GM23338 (cell line): Measurements from ENCODE around the gene AP1S1.

Source experiments
- CREB1 ChIP-seq: fragments of 250-450 bp; sonication (Bioruptor Pico); IDR thresholded peaks from 2 replicates; pipeline ENCODE4 v1.5.0; 2020; ENCODE audit warnings: low read depth, mild to moderate bottlenecking, moderate library complexity
- CTCF ChIP-seq, 2 experiments: fragments of 200-600 bp in 1 of 2; sonication (generic) in 1 of 2; conservative IDR thresholded peaks; 2 replicates each; pipeline versions ENCODE4 v1.5.1 to v1.6.1; 2016 to 2017; ENCODE audit warnings: antibody characterized with exemption in 2 of 2, low read depth in 2 of 2, mild to moderate bottlenecking in 2 of 2, moderate library complexity in 1 of 2
- EZH2phosphoT487 ChIP-seq: fragments of 200-600 bp; sonication (generic); IDR thresholded peaks from one replicate; pipeline ENCODE4 v1.8.1; 2018; ENCODE audit warnings: antibody characterized with exemption; ENCODE audit not compliant: unreplicated experiment
- POLR2AphosphoS5 ChIP-seq: IDR thresholded peaks from 2 replicates; pipeline ENCODE4 v1.6.1; 2016; ENCODE audit warnings: antibody characterized with exemption, low read depth
- REST ChIP-seq: IDR thresholded peaks from one replicate; pipeline ENCODE4 v1.6.1; 2018; ENCODE audit warnings: antibody characterized with exemption; ENCODE audit not compliant: unreplicated experiment
- ZNF114 ChIP-seq: fragments of 250-450 bp; sonication (Bioruptor Pico); IDR thresholded peaks from 2 replicates; pipeline ENCODE4 v1.5.0; 2020; ENCODE audit warnings: mild to moderate bottlenecking, moderate library complexity

GRCh38 chr7:101180130-101180755 lies 26.0 kb downstream of the AP1S1 start, which contains the start of gene NAT16:
- no peak for TF ChIP-seq EZH2phosphoT487
- TF ChIP-seq CTCF (conservative IDR thresholded peaks at IDR 0.05; ENCODE audit: low read depth in 2 of 2): no peak
- TF ChIP-seq POLR2AphosphoS5: no peak
- no peak for TF ChIP-seq REST
- TF ChIP-seq CREB1 (CRISPR knock-in tag): peak; percentile 33; the same call in 1 of the 2 replicates
- TF ChIP-seq ZNF114 (CRISPR knock-in tag): no peak
